ENCODE measurements around the gene GPR45.

- no peak for TF ChIP-seq EZH2phosphoT487 (IDR thresholded peaks at IDR 0.05; ENCODE audit: borderline replicate concordance, low read depth, low read length)
- TF ChIP-seq CTCF (conservative IDR thresholded peaks at IDR 0.05; ENCODE audit: low read length): no peak
Measured at GRCh38 chr2:105239924-105240323, 1.6 kb upstream of the GPR45 start.
